ENCODE measurements around the gene EPOP. TPM values are rescaled to one million over a fixed set of nuclear protein-coding genes. Genes with fewer than 3 reads are reported as not detected.

The EPOP gene
- total RNA-seq, 2 experiments from 2014 or later: 11.8 to 27.2 TPM

DNA sequence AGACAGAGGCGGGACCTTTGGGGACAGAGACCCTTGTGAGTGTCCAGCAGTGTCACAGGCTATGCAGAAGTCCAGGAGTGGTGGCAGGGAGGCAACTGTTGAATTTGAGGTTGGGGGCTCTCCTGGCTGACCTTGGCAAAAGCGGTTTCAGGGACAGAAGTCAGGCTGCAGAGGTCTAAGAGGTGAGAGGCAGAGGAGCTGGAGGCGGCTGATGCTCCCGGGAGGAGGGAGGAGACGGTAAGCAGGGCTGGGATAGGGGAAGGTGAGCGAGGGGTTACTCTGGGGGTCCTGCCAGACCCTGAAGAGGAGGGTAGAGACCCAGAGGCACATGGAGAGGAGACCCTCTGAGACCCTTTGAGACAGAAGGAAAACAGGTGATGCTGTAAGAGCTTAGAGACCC, 5.2 kb downstream of the EPOP start:
- H2AFZ ChIP-seq (ENCODE audit: low read length): no peak overlapping the region
- no peak overlapping the region for H3K4me3 ChIP-seq (ENCODE audit: low read depth, low read length, poor library complexity, severe bottlenecking)
- DNase-seq (ENCODE audit: low spot score): no peak
- H3K4me2 ChIP-seq (ENCODE audit: low read length): no peak overlapping the region
- H3K4me1 ChIP-seq (ENCODE audit: insufficient read depth, low read length, poor library complexity, severe bottlenecking): peaks cover 12% of the 10 kb centered on the region
- no peaks in the 10 kb centered on the region for H3K79me2 ChIP-seq (ENCODE audit: insufficient read depth, low read depth, low read length)
- H3K36me3 ChIP-seq (ENCODE audit: insufficient read depth, low read length): no peaks in the 10 kb centered on the region
- H4K20me1 ChIP-seq (ENCODE audit: insufficient read depth, low read length): no peaks in the 10 kb centered on the region
- intact Hi-C loops (cut with micrococcal nuclease; ENCODE audit: unreplicated experiment): loop anchor here (10.0 kb wide), 1 partner anchor 245 kb away; the partner anchor contains the start of gene ARHGAP23
- no peaks in the 10 kb centered on the region for H3K9me3 ChIP-seq (ENCODE audit: low read length)
- H3K27ac ChIP-seq (ENCODE audit: low read depth, low read length, poor library complexity, severe bottlenecking): no peak overlapping the region
- H3K9me2 ChIP-seq (ENCODE audit: insufficient read depth, low read length): no peaks in the 10 kb centered on the region
- POLR2A ChIA-PET: no interaction called here
- CTCF ChIA-PET (ENCODE audit: unreplicated experiment): interaction anchor here (1.1 kb wide), 1 partner anchor 85 kb away, joined by 4 read pairs; no protein-coding TSS in a partner anchor
- BruUV-seq (replicated peaks): no TSS peak
- TF ChIP-seq CTCF (conservative IDR thresholded peaks at IDR 0.05; ENCODE audit: low read length) (no peak), EZH2phosphoT487 (IDR thresholded peaks at IDR 0.05; ENCODE audit: borderline replicate concordance, low read depth, low read length) (no peak)

DNA sequence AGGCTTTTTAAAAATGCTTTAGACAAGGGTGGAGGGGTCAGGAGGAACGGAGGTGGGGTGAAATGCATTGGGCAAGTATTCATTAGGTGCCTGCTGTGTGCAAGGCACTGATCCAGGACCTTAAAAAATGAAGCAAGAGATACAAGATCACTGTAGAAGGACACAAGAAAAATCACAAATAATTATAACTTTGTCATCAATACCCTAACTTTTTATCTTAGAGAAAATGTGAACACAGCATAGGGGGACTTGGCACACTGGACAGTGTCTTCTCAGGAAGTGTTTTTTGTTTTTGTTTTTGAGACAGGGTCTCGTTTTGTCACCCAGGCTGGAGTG, 7.0 kb downstream of the EPOP start:
- BruUV-seq (replicated peaks): no TSS peak
- POLR2A ChIA-PET: interaction anchor here (1.3 kb wide), 1 partner anchor 9 kb away, joined by 3 read pairs; no protein-coding TSS in a partner anchor

More for the DNA sequence above, 7.0 kb downstream of the EPOP start:
- intact Hi-C loops (cut with micrococcal nuclease; ENCODE audit: unreplicated experiment): loop anchor here (1.0 to 10.0 kb wide), 3 partner anchors 109 to 243 kb away; partner anchors contain the start of gene ARHGAP23
- no peaks in the 10 kb centered on the region for H3K9me2 ChIP-seq (ENCODE audit: insufficient read depth, low read length)
- H4K20me1 ChIP-seq (ENCODE audit: insufficient read depth, low read length): no peaks in the 10 kb centered on the region
- no peak for DNase-seq (ENCODE audit: low spot score)
- no peaks in the 10 kb centered on the region for H3K36me3 ChIP-seq (ENCODE audit: insufficient read depth, low read length)
- no peak overlapping the region for H3K4me2 ChIP-seq (ENCODE audit: low read length)
- H3K4me3 ChIP-seq (ENCODE audit: low read depth, low read length, poor library complexity, severe bottlenecking): no peak overlapping the region
- H2AFZ ChIP-seq (ENCODE audit: low read length): no peak overlapping the region
- peaks cover 6% of the 10 kb centered on the region for H3K4me1 ChIP-seq (ENCODE audit: insufficient read depth, low read length, poor library complexity, severe bottlenecking)
- CTCF ChIA-PET (ENCODE audit: unreplicated experiment): interaction anchor here (0.6 to 1.3 kb wide), 4 partner anchors 10 to 326 kb away, joined by 3 to 26 read pairs (median 3); no protein-coding TSS in a partner anchor
- TF ChIP-seq EZH2phosphoT487 (IDR thresholded peaks at IDR 0.05; ENCODE audit: borderline replicate concordance, low read depth, low read length) (no peak), CTCF (conservative IDR thresholded peaks at IDR 0.05; ENCODE audit: low read length) (no peak; the same call in none of the 2 replicates)
- no peaks in the 10 kb centered on the region for H3K9me3 ChIP-seq (ENCODE audit: low read length)
- no peaks in the 10 kb centered on the region for H3K79me2 ChIP-seq (ENCODE audit: insufficient read depth, low read depth, low read length)
- H3K27ac ChIP-seq (ENCODE audit: low read depth, low read length, poor library complexity, severe bottlenecking): no peak overlapping the region

Measured in OCI-LY7 (cell line).